ENCODE data around the gene DCAF15. TPM values are rescaled to one million over a fixed set of nuclear protein-coding genes. Genes with fewer than 3 reads are reported as not detected.

DCAF15 gene
- polyA plus RNA-seq, 1 of the 3 experiments (the other 2 are of a cell fraction) = 55.6 TPM

- H3K4me3 ChIP-seq (ENCODE audit: low read depth in 2 of 2, low read length in 1 of 2) = no peak overlapping the region
- H3K27me3 ChIP-seq (ENCODE audit: insufficient read depth) = no peaks in the 10 kb centered on the region
- H3K79me2 ChIP-seq (ENCODE audit: insufficient read depth) = no peaks in the 10 kb centered on the region
- CTCF ChIA-PET = interaction anchor here (1.7 kb wide), 1 partner anchor 12 kb away, joined by 5 read pairs; no protein-coding TSS in a partner anchor
- no peaks in the 10 kb centered on the region for H3K9me2 ChIP-seq
- H3K4me2 ChIP-seq = no peak overlapping the region
- peaks cover 13% of the 10 kb centered on the region for H3F3A ChIP-seq (replicated peaks; ENCODE audit: insufficient read depth)
- no peaks in the 10 kb centered on the region for H3K36me3 ChIP-seq (replicated peaks in 1 of 2; ENCODE audit: control insufficient read depth in 1 of 2, insufficient read depth in 2 of 2, low read length in 1 of 2)
- TF ChIP-seq RAD21 (IDR thresholded peaks at IDR 0.05; ENCODE audit: low read length) (no peak), TEAD4 (IDR thresholded peaks at IDR 0.05; ENCODE audit: borderline replicate concordance, insufficient read depth) (no peak), RCOR1 (IDR thresholded peaks at IDR 0.05; ENCODE audit: low read length) (no peak), PBX3 (IDR thresholded peaks at IDR 0.05) (no peak), USF2 (IDR thresholded peaks at IDR 0.05; ENCODE audit: borderline replicate concordance, low read depth, low read length) (no peak), GATA2 (CRISPR knock-in tag; IDR thresholded peaks at IDR 0.05) (no peak), FOXJ3 (CRISPR knock-in tag; IDR thresholded peaks at IDR 0.05) (no peak), USF1 (IDR thresholded peaks at IDR 0.05; ENCODE audit: borderline replicate concordance, low read depth) (no peak), MAX (IDR thresholded peaks at IDR 0.05; ENCODE audit: low read depth) (no peak), EP300 (IDR thresholded peaks at IDR 0.05; ENCODE audit: borderline replicate concordance in 1 of 2, low read depth in 1 of 2, low read length in 1 of 2) (no peak), RXRA (IDR thresholded peaks at IDR 0.05; ENCODE audit: borderline replicate concordance, low read depth) (no peak), CHD2 (IDR thresholded peaks at IDR 0.05; ENCODE audit: low read length, partially characterized antibody) (no peak), IRF3 (IDR thresholded peaks at IDR 0.05; ENCODE audit: low read depth, low read length) (no peak), MXI1 (IDR thresholded peaks at IDR 0.05; ENCODE audit: low read depth, low read length) (no peak), NFIC (IDR thresholded peaks at IDR 0.05; ENCODE audit: borderline replicate concordance) (no peak), RFX5 (IDR thresholded peaks at IDR 0.05; ENCODE audit: low read length) (no peak)
- peaks cover 16 to 32% of the 10 kb centered on the region in 2 experiments; a peak in 3 of 4 replicates for H3K4me1 ChIP-seq (ENCODE audit: control insufficient read depth in 1 of 2, insufficient read depth in 2 of 2, low read depth in 1 of 2, low read length in 1 of 2)
- no peak overlapping the region for H2AFZ ChIP-seq (ENCODE audit: low read depth)
- H3K9ac ChIP-seq = no peak overlapping the region
- H3K9me3 ChIP-seq = no peaks in the 10 kb centered on the region
- POLR2A ChIA-PET = no interaction called here
- no peaks in the 10 kb centered on the region for H4K20me1 ChIP-seq (ENCODE audit: insufficient read depth)
- H3K27ac ChIP-seq (ENCODE audit: low read depth in 2 of 2, low read length in 1 of 2) = no peak overlapping the region
- DNase-seq = no peak
- WGBS (ENCODE audit: low lambda C conversion rate) = 92% methylated on average over 7 of the region's 7 CpGs
These were observed 37.2 kb downstream of the DCAF15 start for GRCh38 chr19:13989487-13989886.

Measured in SK-N-SH (cell line).